CD14-positive monocyte (primary cell): ENCODE results near the gene C12orf54. TPM values are rescaled to one million over a fixed set of nuclear protein-coding genes. Genes with fewer than 3 reads are reported as not detected.

Source experiments
- DNase-seq, 3 donors: peaks; one replicate each; pipeline ENCODE4 v3.0.0-alpha.2; 2011 to 2022
- H2AFZ ChIP-seq: 2 replicates; pipeline ENCODE4 v1.6.0; 2012; ENCODE audit warnings: mild to moderate bottlenecking, low read depth, low read length, inconsistent platforms; ENCODE audit not compliant: insufficient read depth, poor library complexity, severe bottlenecking
- H3K27ac ChIP-seq, 2 donors: 1 replicate in 1 of 2; 2 replicates in 1 of 2; pipeline ENCODE4 v1.5.1; 2012 to 2013; ENCODE audit warnings: low read length in 2 of 2, control low read depth in 1 of 2, inconsistent platforms in 1 of 2, low read depth in 1 of 2, mild to moderate bottlenecking in 1 of 2
- H3K27me3 ChIP-seq, 2 donors: one replicate each; pipeline versions ENCODE4 v1.6.0 to v1.6.1; 2011 to 2013; ENCODE audit warnings: low read length in 2 of 2; ENCODE audit not compliant: control insufficient read depth in 2 of 2, insufficient read depth in 2 of 2
- H3K36me3 ChIP-seq, 2 donors: replicated peaks in 1 of 2; 1 replicate in 1 of 2; 2 replicates in 1 of 2; pipeline versions ENCODE4 v1.5.1 to v1.6.1; 2012 to 2013; ENCODE audit warnings: low read length in 2 of 2, control low read depth in 1 of 2, inconsistent platforms in 1 of 2, mild to moderate bottlenecking in 1 of 2; ENCODE audit not compliant: insufficient read depth in 2 of 2, control insufficient read depth in 1 of 2
- H3K4me1 ChIP-seq, 2 donors: 1 replicate in 1 of 2; 2 replicates in 1 of 2; pipeline versions ENCODE4 v1.5.1 to v1.6.1; 2012 to 2013; ENCODE audit warnings: low read length in 2 of 2, control low read depth in 1 of 2, inconsistent platforms in 1 of 2, mild to moderate bottlenecking in 1 of 2, moderate library complexity in 1 of 2; ENCODE audit not compliant: insufficient read depth in 2 of 2, control insufficient read depth in 1 of 2
- H3K4me2 ChIP-seq: replicated peaks from 2 replicates; pipeline ENCODE3; 2012; ENCODE audit warnings: low read length, moderate library complexity, mild to moderate bottlenecking; ENCODE audit not compliant: poor library complexity, severe bottlenecking; ENCODE audit errors: extremely low read depth
- H3K4me3 ChIP-seq, 3 experiments: fragments of 200-600 bp in 1 of 3; sonication (generic) in 1 of 3; replicated peaks in 1 of 3; 1 replicate in 2 of 3; 2 replicates in 1 of 3; pipeline ENCODE4 v1.5.1; 2011 to 2013; ENCODE audit warnings: low read length in 3 of 3, mild to moderate bottlenecking in 3 of 3, control low read depth in 2 of 3, low read depth in 2 of 3, inconsistent platforms in 1 of 3, moderate library complexity in 1 of 3
- H3K79me2 ChIP-seq: 2 replicates; pipeline ENCODE4 v1.6.0; 2012; ENCODE audit warnings: mild to moderate bottlenecking, control low read depth, inconsistent platforms, low read length, moderate library complexity; ENCODE audit not compliant: insufficient read depth
- H3K9ac ChIP-seq: 2 replicates; pipeline ENCODE4 v1.6.0; 2017; ENCODE audit warnings: low read length, mild to moderate bottlenecking; ENCODE audit not compliant: insufficient read depth, poor library complexity, severe bottlenecking
- H3K9me3 ChIP-seq, 2 donors: replicated peaks in 1 of 2; 1 replicate in 1 of 2; 2 replicates in 1 of 2; pipeline versions ENCODE4 v1.5.1 to v1.6.1; 2012 to 2013; ENCODE audit warnings: low read length in 2 of 2, control low read depth in 1 of 2; ENCODE audit not compliant: control insufficient read depth in 1 of 2, insufficient read depth in 1 of 2
- H4K20me1 ChIP-seq: 2 replicates; pipeline ENCODE4 v1.6.0; 2012; ENCODE audit warnings: mild to moderate bottlenecking, low read length, control low read depth, moderate library complexity; ENCODE audit not compliant: insufficient read depth
- H3K27ac Mint-ChIP-seq, 7 donors: one replicate each; pipeline ENCODE4 v1.8.0; 2020; ENCODE audit warnings: mild to moderate bottlenecking in 7 of 7, mixed read lengths in 7 of 7, moderate library complexity in 6 of 7, inconsistent platforms in 2 of 7
- H3K27me3 Mint-ChIP-seq, 3 donors: one replicate each; pipeline ENCODE4 v1.8.0; 2021 to 2022; ENCODE audit warnings: low read depth in 3 of 3, mild to moderate bottlenecking in 3 of 3, mixed read lengths in 3 of 3, moderate library complexity in 3 of 3, inconsistent platforms in 1 of 3
- H3K36me3 Mint-ChIP-seq, 2 donors: one replicate each; pipeline ENCODE4 v1.8.0; 2020; ENCODE audit warnings: mixed read lengths in 2 of 2, inconsistent platforms in 1 of 2, mild to moderate bottlenecking in 1 of 2
- H3K4me1 Mint-ChIP-seq: one replicate; pipeline ENCODE4 v1.8.0; 2020; ENCODE audit warnings: mild to moderate bottlenecking, mixed read lengths
- H3K4me3 Mint-ChIP-seq, 2 donors: one replicate each; pipeline ENCODE4 v1.8.0; 2020; ENCODE audit warnings: mild to moderate bottlenecking in 2 of 2, mixed read lengths in 2 of 2, moderate library complexity in 1 of 2
- H3K9me3 Mint-ChIP-seq, 7 donors: one replicate each; pipeline ENCODE4 v1.8.0; 2020 to 2022; ENCODE audit warnings: mixed read lengths in 7 of 7, mild to moderate bottlenecking in 6 of 7, moderate library complexity in 6 of 7, inconsistent platforms in 2 of 7
- WGBS: methylation state at CpG from one replicate; pipeline ENCODE4 v1.1.5; 2013; ENCODE audit warnings: missing lambda C conversion rate; ENCODE audit not compliant: insufficient coverage; 5-methylcytosine and 5-hydroxymethylcytosine counted together
- intact Hi-C, 2 donors: fragments of 100-400 bp; cut with micrococcal nuclease; formaldehyde crosslinking; loops; one replicate each; pipeline versions ENCODE4 v1.15.0 to v1.15.1; 2023
- polyA plus RNA-seq, 3 donors: library from polyadenylated mRNA; depleted of rRNA in 1 of 3; unstranded in 2 of 3; stranded (reverse) in 1 of 3; fragments of 300-500 nt in 2 of 3; fragments of >200 nt in 1 of 3; fragmentation: Illumina TruSeq in 2 of 3; gene quantifications; 1 replicate in 2 of 3; 2 replicates in 1 of 3; pipeline ENCODE4 v1.2.3, GENCODE V29; 2012 to 2021
- TF ChIP-seq, protein P1 (sequence below): fragments of 200-600 bp; IDR thresholded peaks from one replicate; pipeline ENCODE4 v1.8.0; 2022; ENCODE audit warnings: antibody characterized with exemption, mild to moderate bottlenecking

The C12orf54 gene
- polyA plus RNA-seq, 3 donors: not detected

DNA sequence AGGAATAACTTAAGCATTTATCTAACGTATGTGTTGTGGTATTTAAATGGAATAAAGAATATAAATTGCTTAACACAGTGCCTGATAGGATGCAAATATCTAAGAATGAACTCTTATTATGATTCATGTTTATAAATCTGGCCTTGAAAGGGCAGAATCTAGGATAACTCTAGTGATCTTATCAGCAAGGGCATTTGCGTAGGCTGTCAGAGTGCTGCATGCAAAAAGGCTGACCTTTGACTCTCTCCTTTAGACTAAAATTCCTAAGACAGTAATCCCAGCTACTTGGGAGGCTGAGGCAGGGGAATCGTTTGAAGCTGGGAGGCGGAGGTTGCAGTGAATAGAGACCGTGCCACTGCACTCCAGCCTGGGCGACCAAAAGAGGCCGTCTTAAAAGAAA, 41.2 kb upstream of the C12orf54 start:
- Mint-ChIP-seq H3K27ac (no peak overlapping the region), H3K27me3 (peaks cover 2 to 12% (median 10%) of the 10 kb centered on the region in 3 donors), H3K9me3 (peaks cover 0 to 5% (median 4%) of the 10 kb centered on the region in 7 donors), H3K4me1 (peaks cover 6% of the 10 kb centered on the region), H3K36me3 (no peaks in the 10 kb centered on the region), H3K4me3 (no peak overlapping the region)
- Histone ChIP-seq H4K20me1 (no peaks in the 10 kb centered on the region), H3K79me2 (no peaks in the 10 kb centered on the region), H3K9me3 (no peaks in the 10 kb centered on the region), H3K27me3 (no peaks in the 10 kb centered on the region), H3K36me3 (no peaks in the 10 kb centered on the region), H3K27ac (no peak overlapping the region), H2AFZ (no peak overlapping the region), H3K4me1 (peaks cover 0 to 5% of the 10 kb centered on the region in 2 donors), H3K4me3 (no peak overlapping the region), H3K9ac (no peak overlapping the region), H3K4me2 (no peak overlapping the region)
- TF ChIP-seq, protein P1, sequence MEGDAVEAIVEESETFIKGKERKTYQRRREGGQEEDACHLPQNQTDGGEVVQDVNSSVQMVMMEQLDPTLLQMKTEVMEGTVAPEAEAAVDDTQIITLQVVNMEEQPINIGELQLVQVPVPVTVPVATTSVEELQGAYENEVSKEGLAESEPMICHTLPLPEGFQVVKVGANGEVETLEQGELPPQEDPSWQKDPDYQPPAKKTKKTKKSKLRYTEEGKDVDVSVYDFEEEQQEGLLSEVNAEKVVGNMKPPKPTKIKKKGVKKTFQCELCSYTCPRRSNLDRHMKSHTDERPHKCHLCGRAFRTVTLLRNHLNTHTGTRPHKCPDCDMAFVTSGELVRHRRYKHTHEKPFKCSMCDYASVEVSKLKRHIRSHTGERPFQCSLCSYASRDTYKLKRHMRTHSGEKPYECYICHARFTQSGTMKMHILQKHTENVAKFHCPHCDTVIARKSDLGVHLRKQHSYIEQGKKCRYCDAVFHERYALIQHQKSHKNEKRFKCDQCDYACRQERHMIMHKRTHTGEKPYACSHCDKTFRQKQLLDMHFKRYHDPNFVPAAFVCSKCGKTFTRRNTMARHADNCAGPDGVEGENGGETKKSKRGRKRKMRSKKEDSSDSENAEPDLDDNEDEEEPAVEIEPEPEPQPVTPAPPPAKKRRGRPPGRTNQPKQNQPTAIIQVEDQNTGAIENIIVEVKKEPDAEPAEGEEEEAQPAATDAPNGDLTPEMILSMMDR: no peak
- 100% methylated on average over 1 of the region's 7 CpGs for WGBS
- no peak for DNase-seq
- intact Hi-C loops: no loop called here

GRCh38 chr12:48442179-48442847, 40.0 kb upstream of the C12orf54 start:
- Mint-ChIP-seq H3K36me3 (no peaks in the 10 kb centered on the region), H3K9me3 (peaks cover 0 to 5% (median 3%) of the 10 kb centered on the region in 7 donors), H3K4me3 (no peak overlapping the region), H3K27me3 (peaks cover 2 to 12% (median 7%) of the 10 kb centered on the region in 3 donors), H3K4me1 (peaks cover 9% of the 10 kb centered on the region), H3K27ac (no peak overlapping the region)
- intact Hi-C loops: no loop called here
- H2AFZ ChIP-seq: no peak overlapping the region
- H3K27ac ChIP-seq: no peak overlapping the region
- H3K36me3 ChIP-seq: no peaks in the 10 kb centered on the region
- DNase-seq: no peak
- no peaks in the 10 kb centered on the region for H3K9me3 ChIP-seq
- H3K4me2 ChIP-seq: no peak overlapping the region
- no peaks in the 10 kb centered on the region for H3K79me2 ChIP-seq
- 100% methylated on average over 2 of the region's 3 CpGs for WGBS
- no peak overlapping the region for H3K9ac ChIP-seq
- no peak overlapping the region for H3K4me3 ChIP-seq
- TF ChIP-seq, protein P1: no peak
- H3K4me1 ChIP-seq: peaks cover 0 to 7% of the 10 kb centered on the region in 2 donors
- H3K27me3 ChIP-seq: no peaks in the 10 kb centered on the region
- no peaks in the 10 kb centered on the region for H4K20me1 ChIP-seq
